Heart right ventricle (tissue), 16 donors: ENCODE measurements around the gene CTAGE1. TPM values are rescaled to one million over a fixed set of nuclear protein-coding genes. Genes with fewer than 3 reads are reported as not detected.

Experiments
- ATAC-seq, 8 donors: fragments of 200-7000 bp; cut with Tn5 transposase; one replicate each; pipeline ENCODE4 v1.9.1; 2020; ENCODE audit warnings: mild to moderate bottlenecking in 8 of 8, moderate library complexity in 8 of 8, moderate number of reproducible peaks in 1 of 8
- DNase-seq, 2 donors: peaks; one replicate each; pipeline ENCODE4 v3.0.0-alpha.2; 2020
- H3K27ac ChIP-seq, 10 donors: fragments of 200-600 bp; sonication (generic) in 2 of 10; one replicate each; pipeline versions ENCODE4 v1.5.0 to v1.8.0; 2020 to 2022; ENCODE audit warnings: mild to moderate bottlenecking in 3 of 10
- H3K27me3 ChIP-seq, 7 donors: fragments of 200-600 bp; one replicate each; pipeline ENCODE4 v1.8.0; 2021 to 2022; ENCODE audit warnings: mild to moderate bottlenecking in 2 of 7
- H3K36me3 ChIP-seq, 9 donors: fragments of 200-600 bp; sonication (generic) in 1 of 9; one replicate each; pipeline versions ENCODE4 v1.5.0 to v1.8.0; 2020 to 2022; ENCODE audit warnings: mild to moderate bottlenecking in 2 of 9
- H3K4me1 ChIP-seq, 9 donors: fragments of 200-600 bp; sonication (generic) in 1 of 9; one replicate each; pipeline versions ENCODE4 v1.5.0 to v1.8.0; 2020 to 2022; ENCODE audit warnings: mild to moderate bottlenecking in 4 of 9
- H3K4me3 ChIP-seq, 10 donors: fragments of 200-600 bp; sonication (generic) in 2 of 10; one replicate each; pipeline versions ENCODE4 v1.5.0 to v1.8.0; 2020 to 2022; ENCODE audit warnings: mild to moderate bottlenecking in 7 of 10, moderate library complexity in 2 of 10
- H3K9me3 ChIP-seq, 11 donors: fragments of 200-600 bp in 10 of 11; sonication (generic) in 2 of 11; one replicate each; pipeline versions ENCODE4 v1.5.0 to v1.8.0; 2013 to 2022; ENCODE audit warnings: mild to moderate bottlenecking in 2 of 11, control low read depth in 1 of 11, moderate library complexity in 1 of 11
- WGBS, 2 donors: extraction: QIAGEN DNeasy Blood & Tissue Kit; methylation state at CpG; one replicate each; pipeline ENCODE4 v1.1.7; 2013; ENCODE audit warnings: inconsistent platforms in 1 of 2; 5-methylcytosine and 5-hydroxymethylcytosine counted together
- intact Hi-C, 10 donors: fragments of 100-400 bp; cut with DNase I; formaldehyde crosslinking; loops; one replicate each; pipeline versions ENCODE4 v1.11.1 to v1.14.2; 2022
- polyA plus RNA-seq, 2 donors: library from polyadenylated mRNA; stranded (reverse); fragments of 200-250 nt; gene quantifications; one replicate each; pipeline ENCODE4 v1.2.3, GENCODE V29; 2013
- total RNA-seq, 10 donors: library from RNA; stranded (reverse); fragmentation: NEBNext Ultra II Directional in 3 of 10; extraction: Animal tissue kit (Norgen Biotek cat#: 25700) in 3 of 10; gene quantifications; one replicate each; pipeline versions ENCODE4 v1.2.1 to v1.2.4, GENCODE V29; 2021 to 2023
- TF ChIP-seq, protein P1 (sequence below), 9 donors: fragments of 200-600 bp; sonication (generic) in 2 of 9; IDR thresholded peaks; one replicate each; pipeline versions ENCODE4 v1.5.0 to v1.8.0; 2021 to 2022; ENCODE audit warnings: antibody characterized with exemption in 9 of 9, mild to moderate bottlenecking in 5 of 9, moderate library complexity in 1 of 9
- donor health status: Arrhythmogenic right ventricular cardiomyopathy.
- donor health status: ischemic (EF 13 %, LVEDD 7.1; RV severe dilation, severe dysfunction).
- donor health status: healthy with polysubstance abuse.
- donor health status: DM: no; HTN: yes; CAD: no.
- donor health status: DM: no; HTN: no; CAD: no.
- donor health status: ischemic (EF 25% LVEDD 6.9; RV normal size, moderate dysfunction).
- donor health status: ischemic (EF 25% LVEDD 5.7; RV mildly dilated, moderate dysfunction).
- donor health status: healthy.
- donor health status: DM: yes; HTN: yes; CAD: no.
- donor health status: Ischemic cardiomyopathy.
- donor health status: ischemic (EF 35%, LVEDD 5.7; RV mildly dilated, moderate dysfunction).
- donor health status: nonischemic (EF 11% LVEDD 7.7; RV severe dilation, severe dysfunction).
- donor health status: DM: yes; HTN: yes; CAD: no.
- donor health status: PGD.
- donor health status: ischemic (EF 29% LVEDD 5.4; RV normal size, mild dysfunction).
- donor health status: nonischemic (EF 23%, LVEDD 6.1; RV moderate dilation, normal function).

Gene CTAGE1
- total and polyA plus RNA-seq, 12 donors, result 0.07 to 0.10 TPM; not detected in 10

DNA sequence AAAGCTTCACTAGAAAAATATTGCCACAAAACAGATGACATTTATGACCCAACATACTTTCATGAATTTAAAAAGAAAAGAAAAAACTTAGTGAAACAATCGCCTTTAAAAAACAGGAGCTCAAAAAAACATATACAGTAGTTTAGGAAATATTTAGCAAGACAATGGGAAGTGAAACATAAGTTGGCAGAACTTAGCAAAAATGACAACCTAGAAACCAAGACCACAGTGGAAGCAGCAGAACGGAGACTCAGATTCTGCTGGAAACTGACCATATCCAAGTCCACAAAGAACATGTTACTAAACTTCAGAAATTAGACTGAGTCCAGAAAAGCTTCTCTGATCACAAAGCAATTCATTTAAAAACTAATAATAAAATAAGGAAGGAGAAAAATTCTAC is 41.8 kb upstream of the CTAGE1 start:
- TF ChIP-seq, protein P1, sequence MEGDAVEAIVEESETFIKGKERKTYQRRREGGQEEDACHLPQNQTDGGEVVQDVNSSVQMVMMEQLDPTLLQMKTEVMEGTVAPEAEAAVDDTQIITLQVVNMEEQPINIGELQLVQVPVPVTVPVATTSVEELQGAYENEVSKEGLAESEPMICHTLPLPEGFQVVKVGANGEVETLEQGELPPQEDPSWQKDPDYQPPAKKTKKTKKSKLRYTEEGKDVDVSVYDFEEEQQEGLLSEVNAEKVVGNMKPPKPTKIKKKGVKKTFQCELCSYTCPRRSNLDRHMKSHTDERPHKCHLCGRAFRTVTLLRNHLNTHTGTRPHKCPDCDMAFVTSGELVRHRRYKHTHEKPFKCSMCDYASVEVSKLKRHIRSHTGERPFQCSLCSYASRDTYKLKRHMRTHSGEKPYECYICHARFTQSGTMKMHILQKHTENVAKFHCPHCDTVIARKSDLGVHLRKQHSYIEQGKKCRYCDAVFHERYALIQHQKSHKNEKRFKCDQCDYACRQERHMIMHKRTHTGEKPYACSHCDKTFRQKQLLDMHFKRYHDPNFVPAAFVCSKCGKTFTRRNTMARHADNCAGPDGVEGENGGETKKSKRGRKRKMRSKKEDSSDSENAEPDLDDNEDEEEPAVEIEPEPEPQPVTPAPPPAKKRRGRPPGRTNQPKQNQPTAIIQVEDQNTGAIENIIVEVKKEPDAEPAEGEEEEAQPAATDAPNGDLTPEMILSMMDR (IDR thresholded peaks at IDR 0.05), result no peak
- no peak for DNase-seq
- H3K4me3 ChIP-seq, result no peak overlapping the region
- ATAC-seq, result no peak
- no peaks in the 10 kb centered on the region for H3K36me3 ChIP-seq
- H3K27me3 ChIP-seq, result no peaks in the 10 kb centered on the region
- peaks cover 0 to 32% (median 12%) of the 10 kb centered on the region in 9 donors for H3K4me1 ChIP-seq
- intact Hi-C loops, result loop anchor here in 1 of 10 donors (5.0 kb wide), 1 partner anchor 287 kb away; no protein-coding TSS in a partner anchor
- H3K27ac ChIP-seq, result no peak overlapping the region
- 68 to 75% methylated on average over 2 of the region's 2 CpGs for WGBS, 2 donors
- no peaks in the 10 kb centered on the region for H3K9me3 ChIP-seq

DNA sequence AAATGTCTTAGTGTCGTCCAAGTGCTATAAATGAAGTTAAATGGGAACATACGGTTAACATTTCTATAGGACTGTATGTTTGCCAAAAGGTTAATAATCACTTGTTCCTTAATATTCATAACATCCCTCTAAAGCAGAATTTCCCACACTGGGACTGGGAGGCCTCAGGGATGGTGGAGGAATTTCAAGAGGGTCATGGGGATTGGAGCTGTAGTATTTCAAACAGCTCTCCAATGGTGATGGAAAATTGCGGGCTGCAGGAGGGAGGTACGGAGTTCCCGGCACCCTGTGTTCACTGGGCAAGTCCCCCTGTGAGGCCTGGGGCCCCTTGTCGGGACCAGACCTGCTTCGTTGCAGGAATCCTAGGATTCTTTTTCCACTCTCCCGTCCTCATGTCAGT is 39.8 kb upstream of the CTAGE1 start:
- no peaks in the 10 kb centered on the region for H3K36me3 ChIP-seq
- TF ChIP-seq, protein P1 (IDR thresholded peaks at IDR 0.05), result no peak
- no peaks in the 10 kb centered on the region for H3K27me3 ChIP-seq
- intact Hi-C loops, result loop anchor here in 1 of 10 donors (5.0 kb wide), 1 partner anchor 285 kb away; no protein-coding TSS in a partner anchor
- H3K27ac ChIP-seq, result no peak overlapping the region
- no peak overlapping the region for H3K4me3 ChIP-seq
- ATAC-seq, result peak in 1 of 8 donors; percentile 36
- no peak for DNase-seq
- WGBS, 2 donors, result 63 to 83% methylated on average over 8 of the region's 8 CpGs
- H3K4me1 ChIP-seq, result peaks cover 0 to 42% (median 12%) of the 10 kb centered on the region in 9 donors
- H3K9me3 ChIP-seq, result no peaks in the 10 kb centered on the region

DNA sequence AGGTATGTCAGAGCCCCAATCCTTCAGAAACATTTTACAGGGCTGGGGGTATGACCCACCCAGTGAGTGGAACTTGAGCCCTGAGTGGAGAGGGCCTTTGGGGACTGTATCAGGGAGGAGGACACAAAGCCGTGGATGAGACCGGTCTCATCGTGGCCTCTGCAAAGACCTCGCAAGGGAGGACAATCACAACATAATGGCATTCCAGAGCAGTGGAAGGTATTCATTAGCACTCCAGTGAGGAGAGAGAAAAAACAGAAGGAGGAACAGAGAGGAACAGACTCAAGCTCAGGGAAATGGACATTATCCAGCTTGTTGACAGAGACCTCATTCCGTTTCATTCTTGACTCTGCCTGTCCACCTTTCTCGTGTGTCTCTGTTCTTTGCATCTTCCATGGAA is 38.8 kb upstream of the CTAGE1 start:
- intact Hi-C loops, result loop anchor here in 1 of 10 donors (5.0 kb wide), 1 partner anchor 284 kb away; no protein-coding TSS in a partner anchor
- Histone ChIP-seq H3K9me3 (peaks cover 0 to 2% (median 0%) of the 10 kb centered on the region in 11 donors), H3K27me3 (no peaks in the 10 kb centered on the region), H3K27ac (peak overlapping the region in 7 of 10 donors; percentile 10 to 61 (median 39)), H3K4me3 (no peak overlapping the region), H3K36me3 (no peaks in the 10 kb centered on the region), H3K4me1 (peaks cover 0 to 51% (median 12%) of the 10 kb centered on the region in 9 donors)
- WGBS, 2 donors, result 38 to 62% methylated on average over 6 of the region's 6 CpGs
- TF ChIP-seq, protein P1 (IDR thresholded peaks at IDR 0.05), result no peak
- DNase-seq (no peak), ATAC-seq (peak in 5 of 8 donors; percentile 20 to 37 (median 32))

DNA sequence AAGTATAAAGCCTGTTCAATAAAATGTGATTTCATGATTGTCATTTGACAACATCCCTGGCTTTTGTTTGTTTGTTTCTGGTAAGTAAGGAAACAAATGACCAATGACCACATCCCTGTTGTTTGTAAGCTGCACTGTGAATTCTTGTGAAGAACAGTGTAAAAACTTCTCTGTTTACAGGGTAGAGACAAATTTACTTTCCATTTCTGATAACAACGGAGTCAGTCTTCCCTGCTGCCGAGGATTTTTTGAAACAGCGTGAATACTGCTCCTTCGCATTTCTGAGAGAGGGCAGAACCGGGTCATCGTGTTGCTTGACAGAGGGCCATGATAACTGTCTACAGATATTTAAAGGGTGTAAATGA is 38.4 kb upstream of the CTAGE1 start:
- no peak for DNase-seq
- intact Hi-C loops, result loop anchor here in 1 of 10 donors (5.0 kb wide), 1 partner anchor 284 kb away; no protein-coding TSS in a partner anchor
- Histone ChIP-seq H3K9me3 (peaks cover 0 to 6% (median 0%) of the 10 kb centered on the region in 11 donors), H3K27me3 (no peaks in the 10 kb centered on the region), H3K27ac (peak overlapping the region in 6 of 10 donors; percentile 21 to 61 (median 42)), H3K4me3 (no peak overlapping the region), H3K4me1 (peaks cover 0 to 51% (median 12%) of the 10 kb centered on the region in 9 donors), H3K36me3 (no peaks in the 10 kb centered on the region)
- TF ChIP-seq, protein P1 (IDR thresholded peaks at IDR 0.05), result no peak
- whole genome bisulfite sequencing, 2 donors, result 32 to 47% methylated on average over 6 of the region's 6 CpGs
- ATAC-seq, result peak in 4 of 8 donors; percentile 9 to 22 (median 13)
